ENCODE measurements around the gene SRR.

GRCh38 chr17:2363318-2363717, 59.6 kb downstream of the SRR start:
- TF ChIP-seq CTCF (IDR thresholded peaks at IDR 0.05), result no peak
- no peak for TF ChIP-seq EP300 (IDR thresholded peaks at IDR 0.05)
- no peak for TF ChIP-seq POLR2A (IDR thresholded peaks at IDR 0.05)
- TF ChIP-seq POLR2AphosphoS5 (IDR thresholded peaks at IDR 0.05), result no peak

All from stomach (tissue), 4 donors.